AG04450 (cell line): Measurements from ENCODE around the gene GSC2. TPM values are rescaled to one million over a fixed set of nuclear protein-coding genes. Genes with fewer than 3 reads are reported as not detected.

ENCODE experiments used
- CTCF ChIA-PET: fragments of 300-600, 350-600 bp; formaldehyde crosslinking; extraction: SDS; loops from one replicate; lab custom pipeline; 2022; ENCODE audit warnings: antibody characterized with exemption, inconsistent platforms; lab: Charles Lee
- POLR2A ChIA-PET: fragments of 350-600 bp; formaldehyde crosslinking; extraction: SDS; loops from one replicate; lab custom pipeline; 2021; ENCODE audit warnings: antibody characterized with exemption, inconsistent platforms; lab: Yijun Ruan, JAX
- DNase-seq: peaks from one replicate; pipeline ENCODE4 v3.0.0-alpha.2; 2011; ENCODE audit warnings: low read depth, low spot score
- H3K27ac ChIP-seq: one replicate; pipeline ENCODE4 v1.5.1; 2012; ENCODE audit warnings: low read depth, low read length, control low read depth
- H3K27me3 ChIP-seq: one replicate; pipeline ENCODE4 v1.6.0; 2012; ENCODE audit warnings: low read length; ENCODE audit not compliant: control insufficient read depth, insufficient read depth
- H3K4me3 ChIP-seq: 2 replicates; pipeline ENCODE4 v1.5.1; 2011; ENCODE audit warnings: mild to moderate bottlenecking, low read depth, low read length, control low read depth
- H3K9me3 ChIP-seq: 2 replicates; pipeline ENCODE4 v1.5.1; 2012; ENCODE audit warnings: low read length; ENCODE audit not compliant: control insufficient read depth, insufficient read depth
- polyA plus RNA-seq: library from polyadenylated mRNA; depleted of rRNA; stranded (reverse); fragments of >200 nt; gene quantifications from 2 replicates; pipeline ENCODE4 v1.2.3, GENCODE V29; 2011
- TF ChIP-seq, protein P1 (sequence below): IDR thresholded peaks from 2 replicates; pipeline ENCODE4 v1.5.1; 2011; ENCODE audit warnings: low read depth, low read length, control low read depth, inconsistent platforms

GSC2 gene
- polyA plus RNA-seq, 1 experiment: not detected

DNA sequence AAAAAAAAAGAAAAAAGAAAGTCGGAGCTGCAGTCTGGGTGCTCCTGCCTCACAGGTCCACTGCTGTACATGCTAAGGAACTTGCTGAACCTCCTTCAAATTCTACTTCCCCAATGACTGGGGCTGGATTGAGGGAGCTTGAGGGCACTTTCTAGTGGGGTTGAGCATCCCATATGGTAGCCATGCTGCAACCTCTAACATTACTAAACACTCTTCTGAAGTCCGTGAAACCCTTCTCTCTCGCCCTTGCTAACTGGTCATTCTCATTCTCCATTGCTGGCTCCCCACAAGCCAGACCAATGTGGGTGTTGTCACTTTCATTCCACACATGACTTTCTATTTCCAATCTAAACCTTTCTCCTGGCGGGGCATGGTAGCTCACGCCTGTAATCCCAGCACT is 6.9 kb downstream of the GSC2 start:
- ChIA-PET POLR2A (interaction anchor here (0.6 kb wide), 1 partner anchor 334 kb away, joined by 3 read pairs; no protein-coding TSS in a partner anchor), CTCF (interaction anchor here (2.4 kb wide), 1 partner anchor 486 kb away, joined by 15 read pairs; no protein-coding TSS in a partner anchor)
- no peak for DNase-seq
- H3K4me3 ChIP-seq: no peak overlapping the region
- TF ChIP-seq, protein P1, sequence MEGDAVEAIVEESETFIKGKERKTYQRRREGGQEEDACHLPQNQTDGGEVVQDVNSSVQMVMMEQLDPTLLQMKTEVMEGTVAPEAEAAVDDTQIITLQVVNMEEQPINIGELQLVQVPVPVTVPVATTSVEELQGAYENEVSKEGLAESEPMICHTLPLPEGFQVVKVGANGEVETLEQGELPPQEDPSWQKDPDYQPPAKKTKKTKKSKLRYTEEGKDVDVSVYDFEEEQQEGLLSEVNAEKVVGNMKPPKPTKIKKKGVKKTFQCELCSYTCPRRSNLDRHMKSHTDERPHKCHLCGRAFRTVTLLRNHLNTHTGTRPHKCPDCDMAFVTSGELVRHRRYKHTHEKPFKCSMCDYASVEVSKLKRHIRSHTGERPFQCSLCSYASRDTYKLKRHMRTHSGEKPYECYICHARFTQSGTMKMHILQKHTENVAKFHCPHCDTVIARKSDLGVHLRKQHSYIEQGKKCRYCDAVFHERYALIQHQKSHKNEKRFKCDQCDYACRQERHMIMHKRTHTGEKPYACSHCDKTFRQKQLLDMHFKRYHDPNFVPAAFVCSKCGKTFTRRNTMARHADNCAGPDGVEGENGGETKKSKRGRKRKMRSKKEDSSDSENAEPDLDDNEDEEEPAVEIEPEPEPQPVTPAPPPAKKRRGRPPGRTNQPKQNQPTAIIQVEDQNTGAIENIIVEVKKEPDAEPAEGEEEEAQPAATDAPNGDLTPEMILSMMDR: no peak
- no peak overlapping the region for H3K27ac ChIP-seq
- no peaks in the 10 kb centered on the region for H3K9me3 ChIP-seq
- peaks cover 16% of the 10 kb centered on the region for H3K27me3 ChIP-seq

DNA sequence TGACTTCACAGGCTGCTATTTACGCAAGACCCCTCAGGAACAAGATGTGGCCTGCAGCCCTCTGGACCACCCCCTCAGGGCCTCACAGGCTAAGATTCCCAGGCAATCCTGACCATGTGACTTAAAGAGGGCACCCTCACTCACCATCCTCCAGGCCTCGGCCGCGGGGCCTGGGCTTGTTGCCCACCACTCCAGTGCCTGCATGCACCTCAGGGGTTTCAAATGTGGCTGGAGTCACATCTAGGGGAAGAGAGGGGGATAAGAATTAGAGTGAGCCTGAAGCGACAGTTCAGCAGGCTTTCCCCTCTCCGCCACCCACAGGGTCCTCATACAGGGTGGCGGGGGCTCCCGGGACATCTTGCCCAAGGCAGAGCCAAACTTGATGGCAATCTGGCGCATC is 7.7 kb downstream of the GSC2 start:
- CTCF ChIA-PET: no interaction called here
- Histone ChIP-seq H3K9me3 (no peaks in the 10 kb centered on the region), H3K27ac (no peak overlapping the region), H3K27me3 (peaks cover 9% of the 10 kb centered on the region), H3K4me3 (no peak overlapping the region)
- TF ChIP-seq, protein P1: no peak
- DNase-seq: no peak
- POLR2A ChIA-PET: no interaction called here

DNA sequence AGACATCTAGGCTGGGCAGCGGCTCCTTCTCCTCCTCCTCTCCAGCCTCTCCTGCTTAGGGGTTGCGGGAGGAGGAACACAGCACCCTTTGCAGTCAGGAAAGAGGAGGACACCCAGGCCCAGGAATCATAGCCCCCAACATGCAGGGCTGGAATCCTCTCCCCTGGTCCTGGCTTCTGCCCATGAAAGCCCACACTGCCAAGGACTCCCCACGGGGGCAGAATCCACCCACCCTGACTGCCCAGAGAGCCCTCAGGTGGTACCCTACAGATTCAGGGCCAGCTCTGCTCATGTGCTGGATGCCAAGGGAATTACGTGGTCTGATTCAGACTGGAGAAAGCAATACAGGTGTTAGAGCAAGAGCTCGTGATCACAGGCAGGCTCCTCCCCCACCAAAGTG is 10.1 kb downstream of the GSC2 start:
- Histone ChIP-seq H3K27me3 (no peaks in the 10 kb centered on the region), H3K9me3 (no peaks in the 10 kb centered on the region), H3K27ac (no peak overlapping the region), H3K4me3 (no peak overlapping the region)
- CTCF ChIA-PET: no interaction called here
- no peak for DNase-seq
- POLR2A ChIA-PET: no interaction called here
- TF ChIP-seq, protein P1: no peak

DNA sequence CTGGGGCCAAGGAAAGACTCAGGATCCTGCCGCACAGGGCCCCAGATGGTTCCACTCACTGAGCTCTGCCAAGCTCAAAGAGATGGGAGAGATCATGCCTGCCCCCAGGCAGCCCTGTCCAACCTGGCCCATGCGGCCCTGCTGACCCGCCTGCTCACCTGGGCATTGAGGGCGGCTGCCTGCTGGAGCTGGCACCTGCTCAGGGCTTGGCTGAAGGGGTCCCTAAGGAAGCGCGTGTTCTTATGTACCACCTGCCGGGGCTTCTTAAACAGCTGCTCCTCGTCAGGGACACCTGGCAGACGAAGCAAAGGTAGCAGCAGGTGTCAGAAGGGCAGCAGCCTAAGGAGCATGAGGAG is 11.1 kb downstream of the GSC2 start:
- TF ChIP-seq, protein P1: no peak
- CTCF ChIA-PET: no interaction called here
- Histone ChIP-seq H3K9me3 (no peaks in the 10 kb centered on the region), H3K27me3 (no peaks in the 10 kb centered on the region), H3K27ac (no peak overlapping the region), H3K4me3 (no peak overlapping the region)
- no peak for DNase-seq
- POLR2A ChIA-PET: no interaction called here

DNA sequence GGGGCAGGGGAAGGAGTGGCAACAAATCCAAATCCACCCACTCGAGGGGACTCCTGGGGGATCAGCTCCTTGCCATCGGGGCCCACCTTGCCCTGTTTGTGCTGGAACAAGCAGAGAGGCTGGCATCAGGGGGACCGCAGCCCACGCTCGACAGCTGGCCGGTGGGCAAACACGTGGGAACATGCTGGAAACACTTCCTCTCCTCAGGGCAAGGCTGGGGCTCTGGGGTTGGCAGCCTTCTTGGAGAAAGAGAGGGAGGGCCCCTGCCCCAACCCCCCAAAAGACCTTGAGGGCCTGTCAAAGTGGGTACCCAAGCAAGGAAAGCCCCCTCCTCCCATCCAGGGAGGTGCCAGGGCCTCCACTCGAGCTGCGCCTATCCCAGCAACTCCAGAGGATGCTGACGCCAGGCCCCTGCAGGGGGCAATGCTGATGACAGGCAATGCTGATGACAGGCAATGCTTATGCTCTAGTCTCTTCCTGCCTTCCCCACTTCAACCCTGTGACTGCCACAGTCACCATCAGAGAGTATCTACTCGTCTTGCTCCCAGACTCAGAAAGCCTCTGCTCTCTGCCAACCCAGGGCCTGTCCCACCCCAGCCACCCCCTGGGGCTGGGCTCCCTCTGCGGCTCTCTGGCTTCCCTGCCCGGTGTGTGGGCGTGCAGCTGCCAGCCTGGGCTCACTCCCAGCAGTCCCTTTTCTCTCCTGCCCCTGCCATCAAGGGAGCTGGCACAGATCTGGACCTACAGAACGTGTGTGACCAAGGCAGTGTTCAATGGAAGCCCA is 11.7 kb downstream of the GSC2 start:
- POLR2A ChIA-PET: no interaction called here
- H3K27me3 ChIP-seq: no peaks in the 10 kb centered on the region
- CTCF ChIA-PET: no interaction called here
- H3K27ac ChIP-seq: no peak overlapping the region
- H3K4me3 ChIP-seq: no peak overlapping the region
- TF ChIP-seq, protein P1: no peak
- no peaks in the 10 kb centered on the region for H3K9me3 ChIP-seq
- DNase-seq: no peak
